ENCODE data around the gene HEG1.

HEG1 gene

GRCh38 chr3:124928333-124929202 lies 127.2 kb downstream of the HEG1 start:
- Histone ChIP-seq H4K91ac (ENCODE audit: low read depth, low read length, poor library complexity) (no peak overlapping the region), H3K9ac (ENCODE audit: low read depth, low read length, poor library complexity) (no peak overlapping the region), H3K18ac (ENCODE audit: low read length) (no peak overlapping the region), H2AFZ (ENCODE audit: low read length) (no peak overlapping the region), H3K4me1 (ENCODE audit: control insufficient read depth in 2 of 2, insufficient read depth in 1 of 2, low read depth in 1 of 2, low read length in 2 of 2) (no peaks in the 10 kb centered on the region), H3K36me3 (replicated peaks in 1 of 2; ENCODE audit: control insufficient read depth in 2 of 2, insufficient read depth in 2 of 2, low read length in 2 of 2) (no peaks in the 10 kb centered on the region), H3K79me1 (ENCODE audit: low read depth, low read length) (no peaks in the 10 kb centered on the region), H3K14ac (ENCODE audit: low read length) (no peak overlapping the region), H3K27me3 (ENCODE audit: control insufficient read depth in 3 of 3, insufficient read depth in 3 of 3, low read depth in 1 of 3, low read length in 3 of 3) (peaks cover 0 to 26% (median 0%) of the 10 kb centered on the region in 3 experiments), H3K23ac (ENCODE audit: low read depth, low read length, poor library complexity) (no peak overlapping the region), H2BK5ac (ENCODE audit: low read length) (no peak overlapping the region), H2BK120ac (ENCODE audit: low read depth, low read length) (no peak overlapping the region), H3K4me2 (ENCODE audit: insufficient read depth, low read length, poor library complexity, severe bottlenecking) (no peak overlapping the region), H2BK15ac (ENCODE audit: low read length) (no peak overlapping the region), H3K4ac (ENCODE audit: low read length) (no peak overlapping the region), H3K27ac (replicated peaks; ENCODE audit: low read length) (no peak overlapping the region), H2BK12ac (ENCODE audit: low read length) (no peak overlapping the region), H2AK5ac (ENCODE audit: low read depth, low read length) (no peak overlapping the region), H3K4me3 (ENCODE audit: low read length in 2 of 2) (no peak overlapping the region), H3K9me3 (replicated peaks in 1 of 2; ENCODE audit: control insufficient read depth in 2 of 2, insufficient read depth in 1 of 2, low read depth in 1 of 2, low read length in 2 of 2) (no peaks in the 10 kb centered on the region), H4K8ac (ENCODE audit: low read depth, low read length) (no peak overlapping the region)
- WGBS, 2 donors (ENCODE audit: extremely low coverage in 2 of 2, insufficient read length in 2 of 2, insufficient replicate concordance in 1 of 2), result no CpG with 5 or more reads among the region's 4 CpGs
- peak; percentile 54 for DNase-seq (ENCODE audit: low spot score)

- no peak for DNase-seq (ENCODE audit: low spot score)
- Histone ChIP-seq H2AK5ac (ENCODE audit: low read depth, low read length) (no peak overlapping the region), H3K23ac (ENCODE audit: low read depth, low read length, poor library complexity) (no peak overlapping the region), H3K18ac (ENCODE audit: low read length) (no peak overlapping the region), H3K4me3 (ENCODE audit: low read length in 2 of 2) (no peak overlapping the region), H2BK120ac (ENCODE audit: low read depth, low read length) (no peak overlapping the region), H4K8ac (ENCODE audit: low read depth, low read length) (no peak overlapping the region), H3K36me3 (replicated peaks in 1 of 2; ENCODE audit: control insufficient read depth in 2 of 2, insufficient read depth in 2 of 2, low read length in 2 of 2) (no peaks in the 10 kb centered on the region), H4K91ac (ENCODE audit: low read depth, low read length, poor library complexity) (no peak overlapping the region), H3K27me3 (ENCODE audit: control insufficient read depth in 3 of 3, insufficient read depth in 3 of 3, low read depth in 1 of 3, low read length in 3 of 3) (peaks cover 0 to 30% (median 0%) of the 10 kb centered on the region in 3 experiments), H2BK5ac (ENCODE audit: low read length) (no peak overlapping the region), H2BK12ac (ENCODE audit: low read length) (no peak overlapping the region), H2AFZ (ENCODE audit: low read length) (no peak overlapping the region), H3K9me3 (replicated peaks in 1 of 2; ENCODE audit: control insufficient read depth in 2 of 2, insufficient read depth in 1 of 2, low read depth in 1 of 2, low read length in 2 of 2) (no peaks in the 10 kb centered on the region), H3K4me1 (ENCODE audit: control insufficient read depth in 2 of 2, insufficient read depth in 1 of 2, low read depth in 1 of 2, low read length in 2 of 2) (no peaks in the 10 kb centered on the region), H2BK15ac (ENCODE audit: low read length) (no peak overlapping the region), H3K27ac (replicated peaks; ENCODE audit: low read length) (no peak overlapping the region), H3K79me1 (ENCODE audit: low read depth, low read length) (no peaks in the 10 kb centered on the region), H3K9ac (ENCODE audit: low read depth, low read length, poor library complexity) (no peak overlapping the region), H3K4ac (ENCODE audit: low read length) (no peak overlapping the region), H3K14ac (ENCODE audit: low read length) (no peak overlapping the region), H3K4me2 (ENCODE audit: insufficient read depth, low read length, poor library complexity, severe bottlenecking) (no peak overlapping the region)
- WGBS, 2 donors (ENCODE audit: extremely low coverage in 2 of 2, insufficient read length in 2 of 2, insufficient replicate concordance in 1 of 2), result no CpG with 5 or more reads among the region's 2 CpGs
Measured at GRCh38 chr3:124927574-124928045, 128.2 kb downstream of the HEG1 start.

GRCh38 chr3:124926426-124927101 lies 129.2 kb downstream of the HEG1 start:
- Histone ChIP-seq H3K14ac (ENCODE audit: low read length) (no peak overlapping the region), H3K9me3 (replicated peaks in 1 of 2; ENCODE audit: control insufficient read depth in 2 of 2, insufficient read depth in 1 of 2, low read depth in 1 of 2, low read length in 2 of 2) (no peaks in the 10 kb centered on the region), H2BK120ac (ENCODE audit: low read depth, low read length) (no peak overlapping the region), H3K4me2 (ENCODE audit: insufficient read depth, low read length, poor library complexity, severe bottlenecking) (no peak overlapping the region), H3K27ac (replicated peaks; ENCODE audit: low read length) (no peak overlapping the region), H2BK5ac (ENCODE audit: low read length) (no peak overlapping the region), H3K36me3 (replicated peaks in 1 of 2; ENCODE audit: control insufficient read depth in 2 of 2, insufficient read depth in 2 of 2, low read length in 2 of 2) (no peaks in the 10 kb centered on the region), H3K4ac (ENCODE audit: low read length) (no peak overlapping the region), H2AK5ac (ENCODE audit: low read depth, low read length) (no peak overlapping the region), H3K23ac (ENCODE audit: low read depth, low read length, poor library complexity) (no peak overlapping the region), H2BK15ac (ENCODE audit: low read length) (no peak overlapping the region), H3K79me1 (ENCODE audit: low read depth, low read length) (no peaks in the 10 kb centered on the region), H4K8ac (ENCODE audit: low read depth, low read length) (no peak overlapping the region), H4K91ac (ENCODE audit: low read depth, low read length, poor library complexity) (no peak overlapping the region), H2BK12ac (ENCODE audit: low read length) (no peak overlapping the region), H3K18ac (ENCODE audit: low read length) (no peak overlapping the region), H3K27me3 (ENCODE audit: control insufficient read depth in 3 of 3, insufficient read depth in 3 of 3, low read depth in 1 of 3, low read length in 3 of 3) (peaks cover 0 to 30% (median 0%) of the 10 kb centered on the region in 3 experiments), H3K4me3 (ENCODE audit: low read length in 2 of 2) (no peak overlapping the region), H2AFZ (ENCODE audit: low read length) (no peak overlapping the region), H3K9ac (ENCODE audit: low read depth, low read length, poor library complexity) (no peak overlapping the region), H3K4me1 (ENCODE audit: control insufficient read depth in 2 of 2, insufficient read depth in 1 of 2, low read depth in 1 of 2, low read length in 2 of 2) (no peaks in the 10 kb centered on the region)
- no CpG with 5 or more reads among the region's 4 CpGs for WGBS, 2 donors (ENCODE audit: extremely low coverage in 2 of 2, insufficient read length in 2 of 2, insufficient replicate concordance in 1 of 2)
- no peak for DNase-seq (ENCODE audit: low spot score)

GRCh38 chr3:124924741-124925140 lies 131.1 kb downstream of the HEG1 start:
- no peaks in the 10 kb centered on the region for H3K9me3 ChIP-seq (replicated peaks in 1 of 2; ENCODE audit: control insufficient read depth in 2 of 2, insufficient read depth in 1 of 2, low read depth in 1 of 2, low read length in 2 of 2)
- peaks cover 0 to 33% (median 0%) of the 10 kb centered on the region in 3 experiments for H3K27me3 ChIP-seq (ENCODE audit: control insufficient read depth in 3 of 3, insufficient read depth in 3 of 3, low read depth in 1 of 3, low read length in 3 of 3)
- no peaks in the 10 kb centered on the region for H3K36me3 ChIP-seq (replicated peaks in 1 of 2; ENCODE audit: control insufficient read depth in 2 of 2, insufficient read depth in 2 of 2, low read length in 2 of 2)
- no peak overlapping the region for H2AFZ ChIP-seq (ENCODE audit: low read length)
- no peak overlapping the region for H3K18ac ChIP-seq (ENCODE audit: low read length)
- DNase-seq (ENCODE audit: low spot score), result no peak
- no peak overlapping the region for H3K4me3 ChIP-seq (ENCODE audit: low read length in 2 of 2)
- no peak overlapping the region for H2BK5ac ChIP-seq (ENCODE audit: low read length)
- no peak overlapping the region for H2BK12ac ChIP-seq (ENCODE audit: low read length)
- no peak overlapping the region for H3K4me2 ChIP-seq (ENCODE audit: insufficient read depth, low read length, poor library complexity, severe bottlenecking)
- no peak overlapping the region for H4K8ac ChIP-seq (ENCODE audit: low read depth, low read length)
- no peak overlapping the region for H3K4ac ChIP-seq (ENCODE audit: low read length)
- no peak overlapping the region for H3K9ac ChIP-seq (ENCODE audit: low read depth, low read length, poor library complexity)
- no peak overlapping the region for H3K23ac ChIP-seq (ENCODE audit: low read depth, low read length, poor library complexity)
- no peak overlapping the region for H4K91ac ChIP-seq (ENCODE audit: low read depth, low read length, poor library complexity)
- H2AK5ac ChIP-seq (ENCODE audit: low read depth, low read length), result no peak overlapping the region
- H3K27ac ChIP-seq (replicated peaks; ENCODE audit: low read length), result no peak overlapping the region
- H2BK15ac ChIP-seq (ENCODE audit: low read length), result no peak overlapping the region
- no peaks in the 10 kb centered on the region for H3K4me1 ChIP-seq (ENCODE audit: control insufficient read depth in 2 of 2, insufficient read depth in 1 of 2, low read depth in 1 of 2, low read length in 2 of 2)
- no peak overlapping the region for H3K14ac ChIP-seq (ENCODE audit: low read length)
- H3K79me1 ChIP-seq (ENCODE audit: low read depth, low read length), result no peaks in the 10 kb centered on the region
- H2BK120ac ChIP-seq (ENCODE audit: low read depth, low read length), result no peak overlapping the region
- WGBS, 2 donors (ENCODE audit: extremely low coverage in 2 of 2, insufficient read length in 2 of 2, insufficient replicate concordance in 1 of 2), result no CpG with 5 or more reads among the region's 2 CpGs
